HL-60 (cell line): Measurements from ENCODE around the gene STRIP2.

Experiments used
- CTCF ChIP-seq: IDR thresholded peaks from one replicate; pipeline ENCODE4 v1.5.1; 2011; ENCODE audit warnings: low read length, control low read depth, inconsistent platforms; ENCODE audit not compliant: insufficient read depth
- GABPA ChIP-seq: IDR thresholded peaks from 2 replicates; pipeline ENCODE4 v1.6.1; 2012; ENCODE audit warnings: low read depth
- POLR2AphosphoS5 ChIP-seq: IDR thresholded peaks from 2 replicates; pipeline ENCODE4 v1.6.1; 2012; ENCODE audit warnings: low read depth
- REST ChIP-seq: IDR thresholded peaks from 2 replicates; pipeline ENCODE4 v1.6.1; 2012; ENCODE audit warnings: low read depth; ENCODE audit not compliant: insufficient replicate concordance
- SPI1 ChIP-seq: IDR thresholded peaks from 2 replicates; pipeline ENCODE4 v1.6.1; 2012; ENCODE audit warnings: low read depth, mild to moderate bottlenecking, borderline replicate concordance

DNA sequence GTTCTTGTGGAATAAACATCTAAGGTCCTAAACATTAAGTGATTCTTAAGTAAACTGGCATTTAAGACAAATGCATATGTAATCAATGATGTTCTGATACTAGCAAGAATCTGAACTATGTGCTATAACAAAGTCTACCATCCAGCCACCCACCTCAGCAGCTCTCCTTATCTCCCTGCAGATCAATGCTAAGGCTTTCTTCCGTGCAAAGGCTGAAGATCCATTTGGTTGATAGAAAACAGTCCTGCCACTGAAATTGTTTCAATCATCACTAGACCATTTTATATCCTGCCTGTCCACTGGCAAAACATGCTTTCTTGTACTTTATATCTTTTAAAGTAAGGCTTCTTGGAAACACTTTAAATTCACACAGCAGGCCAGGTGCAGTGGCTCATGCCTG lies 61.8 kb downstream of the STRIP2 start:
- no peak for TF ChIP-seq CTCF
- no peak for TF ChIP-seq GABPA
- TF ChIP-seq POLR2AphosphoS5: no peak
- no peak for TF ChIP-seq REST
- TF ChIP-seq SPI1: no peak
